GM12878 (cell line): ENCODE measurements around the gene IMMT. TPM values are rescaled to one million over a fixed set of nuclear protein-coding genes. Genes with fewer than 3 reads are reported as not detected.

Experiments
- CUX1 ChIP-seq: IDR thresholded peaks from 2 replicates; pipeline ENCODE4 v1.6.1; 2012; ENCODE audit warnings: improper control_type of control experiment, low read depth, low read length; ENCODE audit not compliant: insufficient replicate concordance
- RAD21 ChIP-seq: IDR thresholded peaks from 2 replicates; pipeline ENCODE4 v1.6.1; 2011; ENCODE audit warnings: mild to moderate bottlenecking, low read depth, low read length, moderate library complexity; ENCODE audit not compliant: insufficient read depth
- microRNA-seq: library from miRNA; unstranded; fragments of <30 nt; microRNA quantifications from one replicate; pipeline ENCODE4, GENCODE V29; 2018
- polyA plus RNA-seq, 11 experiments: library from polyadenylated mRNA; depleted of rRNA in 4 of 11; unstranded in 6 of 11; stranded (reverse) in 5 of 11; fragments of >200 nt; fragmentation: Nextera tagmentation in 4 of 11; fragmentation: Illumina TruSeq in 1 of 11; extraction: Ambion mirVana in 4 of 11; extraction: Trizol in 1 of 11; gene quantifications; 1 replicate in 1 of 11; 2 replicates in 10 of 11; pipeline versions ENCODE4 v1.2.1 to v1.2.3, GENCODE V29; 2011 to 2016; ENCODE audit warnings: inconsistent platforms in 2 of 11, missing spikeins in 2 of 11, low read depth in 1 of 11
- small RNA-seq: library from RNA; depleted of rRNA; stranded (forward); fragments of <200 nt; gene quantifications from one replicate; pipeline ENCODE3, GENCODE V24; 2014
- total RNA-seq, 4 experiments: library from RNA; depleted of rRNA in 3 of 4; stranded (reverse); fragments of >200 nt in 3 of 4; fragmentation: Illumina TruSeq in 1 of 4; extraction: Trizol in 1 of 4; gene quantifications; 2 replicates each; pipeline versions ENCODE4 v1.2.1 to v1.2.3, GENCODE V29; 2013 to 2021

IMMT gene
- total and polyA plus RNA-seq, 10 of the 15 experiments (the other 5 are each of a cell fraction or from before 2014, with no cell fraction given), result 78.4 to 149 (median 98.7) TPM

DNA sequence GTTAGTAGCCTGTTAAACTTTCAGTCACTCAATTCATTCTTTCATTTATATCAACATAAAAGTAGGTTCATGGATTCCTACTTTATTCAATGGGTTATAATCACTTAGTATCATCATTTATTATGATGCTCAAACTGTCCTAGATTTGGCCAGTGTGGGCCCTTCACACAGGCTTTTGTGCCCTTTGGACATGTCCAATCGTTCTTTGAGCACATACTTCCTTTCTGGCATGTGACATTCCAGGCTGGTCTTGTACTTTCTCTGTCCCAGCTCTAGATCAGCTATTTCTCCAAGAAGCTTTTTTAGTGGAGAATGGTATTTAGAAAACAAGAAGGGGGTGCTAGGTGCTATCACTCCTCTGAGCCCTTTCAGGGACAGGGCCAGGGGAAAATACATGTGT, 101.0 kb downstream of the IMMT start (continued):
- TF ChIP-seq CUX1, result no peak
- TF ChIP-seq RAD21, result no peak

Small RNAs within 50 kb of the gene (microRNA-seq; reads per million reads assigned to microRNA genes)
- not detected for gene MIR4779

Small RNAs within 50 kb of the gene (small RNA-seq; reads per million reads assigned to genes)
- not detected for gene MIR4779
- not detected for gene RF00019
- 232 reads per million, percentile 99 among the genes with 10 or more reads in this experiment for gene SNORD94

Other genes starting within 250 kb of the IMMT start
- gene POLR1A, start 89.6 kb downstream of the IMMT start, total RNA-seq (2014; rRNA removed), result 17.9 and 20.0 TPM in 2 replicates
- gene POLR1A, start 89.6 kb downstream of the IMMT start, total RNA-seq (2014; rRNA removed; fragmentation: Illumina TruSeq; extraction: Trizol), result 13.8 and 14.0 TPM in 2 replicates
- gene POLR1A, start 89.6 kb downstream of the IMMT start, total RNA-seq (2021), result 51.6 and 53.9 TPM in 2 replicates
- 7.5 and 13.9 TPM in 2 replicates for gene POLR1A, start 89.6 kb downstream of the IMMT start, polyA plus RNA-seq (2011; rRNA removed)
- 24.2 and 29.8 TPM in 2 replicates for gene POLR1A, start 89.6 kb downstream of the IMMT start, polyA plus RNA-seq (2014; fragmentation: Illumina TruSeq; extraction: Trizol)
- gene POLR1A, start 89.6 kb downstream of the IMMT start, polyA plus RNA-seq (2014; fragmentation: Nextera tagmentation; extraction: Ambion mirVana), result 1 to 10 TPM; 2.1 to 6.1 TPM
- 15.5 and 17.0 TPM in 2 replicates for gene POLR1A, start 89.6 kb downstream of the IMMT start, polyA plus RNA-seq (2014; rRNA removed)
- gene POLR1A, start 89.6 kb downstream of the IMMT start, polyA plus RNA-seq (2016; fragmentation: Nextera tagmentation; extraction: Ambion mirVana), result 10 to 100 TPM; 23.2 to 24.0 TPM
- gene PTCD3, start 89.2 kb downstream of the IMMT start, total RNA-seq (2014; rRNA removed), result 119 and 155 TPM in 2 replicates
- gene PTCD3, start 89.2 kb downstream of the IMMT start, total RNA-seq (2014; rRNA removed; fragmentation: Illumina TruSeq; extraction: Trizol), result 137 and 141 TPM in 2 replicates
- 108 and 128 TPM in 2 replicates for gene PTCD3, start 89.2 kb downstream of the IMMT start, total RNA-seq (2021)
- 174 and 268 TPM in 2 replicates for gene PTCD3, start 89.2 kb downstream of the IMMT start, polyA plus RNA-seq (2011; rRNA removed)
- 125 and 169 TPM in 2 replicates for gene PTCD3, start 89.2 kb downstream of the IMMT start, polyA plus RNA-seq (2014; fragmentation: Illumina TruSeq; extraction: Trizol)
- 10 to 100 TPM; 44.7 to 57.9 TPM for gene PTCD3, start 89.2 kb downstream of the IMMT start, polyA plus RNA-seq (2014; fragmentation: Nextera tagmentation; extraction: Ambion mirVana)
- 90.3 and 102 TPM in 2 replicates for gene PTCD3, start 89.2 kb downstream of the IMMT start, polyA plus RNA-seq (2014; rRNA removed)
- 100 to 1,000 TPM; 151 to 177 TPM for gene PTCD3, start 89.2 kb downstream of the IMMT start, polyA plus RNA-seq (2016; fragmentation: Nextera tagmentation; extraction: Ambion mirVana)
- 58.1 and 72.0 TPM in 2 replicates for gene MRPL35, start 4.0 kb upstream of the IMMT start, total RNA-seq (2014; rRNA removed)
- gene MRPL35, start 4.0 kb upstream of the IMMT start, total RNA-seq (2014; rRNA removed; fragmentation: Illumina TruSeq; extraction: Trizol), result 109 and 115 TPM in 2 replicates
- 64.5 and 67.7 TPM in 2 replicates for gene MRPL35, start 4.0 kb upstream of the IMMT start, total RNA-seq (2021)
- 135 and 153 TPM in 2 replicates for gene MRPL35, start 4.0 kb upstream of the IMMT start, polyA plus RNA-seq (2011; rRNA removed)
- 156 and 189 TPM in 2 replicates for gene MRPL35, start 4.0 kb upstream of the IMMT start, polyA plus RNA-seq (2014; fragmentation: Illumina TruSeq; extraction: Trizol)
- 100 to 1,000 TPM; 156 to 162 TPM for gene MRPL35, start 4.0 kb upstream of the IMMT start, polyA plus RNA-seq (2014; fragmentation: Nextera tagmentation; extraction: Ambion mirVana)
- 82.6 and 109 TPM in 2 replicates for gene MRPL35, start 4.0 kb upstream of the IMMT start, polyA plus RNA-seq (2014; rRNA removed)
- gene MRPL35, start 4.0 kb upstream of the IMMT start, polyA plus RNA-seq (2016; fragmentation: Nextera tagmentation; extraction: Ambion mirVana), result 100 to 1,000 TPM; 170 to 180 TPM
- gene REEP1, start 142.2 kb upstream of the IMMT start, total RNA-seq (2014; rRNA removed), result 0.06 and 0.22 TPM in 2 replicates
- 0.09 TPM in 1 of 2 replicates, not detected in the other for gene REEP1, start 142.2 kb upstream of the IMMT start, total RNA-seq (2014; rRNA removed; fragmentation: Illumina TruSeq; extraction: Trizol)
- gene REEP1, start 142.2 kb upstream of the IMMT start, total RNA-seq (2021), result 0.11 TPM in 1 of 2 replicates, not detected in the other
- gene REEP1, start 142.2 kb upstream of the IMMT start, polyA plus RNA-seq (2011; rRNA removed), result 0.10 TPM in 1 of 2 replicates, not detected in the other
- 0.07 and 0.10 TPM in 2 replicates for gene REEP1, start 142.2 kb upstream of the IMMT start, polyA plus RNA-seq (2014; fragmentation: Illumina TruSeq; extraction: Trizol)
- under 1 TPM; 0.02 to 0.11 TPM for gene REEP1, start 142.2 kb upstream of the IMMT start, polyA plus RNA-seq (2014; fragmentation: Nextera tagmentation; extraction: Ambion mirVana)
- gene REEP1, start 142.2 kb upstream of the IMMT start, polyA plus RNA-seq (2014; rRNA removed), result 0.04 and 0.09 TPM in 2 replicates
- under 1 TPM; 0.16 to 0.30 TPM for gene REEP1, start 142.2 kb upstream of the IMMT start, polyA plus RNA-seq (2016; fragmentation: Nextera tagmentation; extraction: Ambion mirVana)
- 8.0 and 9.7 TPM in 2 replicates for gene KDM3A, start 245.9 kb upstream of the IMMT start, total RNA-seq (2014; rRNA removed)
- 11.0 and 14.9 TPM in 2 replicates for gene KDM3A, start 245.9 kb upstream of the IMMT start, total RNA-seq (2014; rRNA removed; fragmentation: Illumina TruSeq; extraction: Trizol)
- 15.7 and 16.1 TPM in 2 replicates for gene KDM3A, start 245.9 kb upstream of the IMMT start, total RNA-seq (2021)
- 102 and 145 TPM in 2 replicates for gene KDM3A, start 245.9 kb upstream of the IMMT start, polyA plus RNA-seq (2011; rRNA removed)
- 11.3 and 15.6 TPM in 2 replicates for gene KDM3A, start 245.9 kb upstream of the IMMT start, polyA plus RNA-seq (2014; fragmentation: Illumina TruSeq; extraction: Trizol)
- gene KDM3A, start 245.9 kb upstream of the IMMT start, polyA plus RNA-seq (2014; fragmentation: Nextera tagmentation; extraction: Ambion mirVana), result 1 to 10 TPM; 3.8 to 4.9 TPM
- gene KDM3A, start 245.9 kb upstream of the IMMT start, polyA plus RNA-seq (2014; rRNA removed), result 7.3 and 10.9 TPM in 2 replicates
- gene KDM3A, start 245.9 kb upstream of the IMMT start, polyA plus RNA-seq (2016; fragmentation: Nextera tagmentation; extraction: Ambion mirVana), result 10 to 100 TPM; 10.5 to 12.1 TPM